GM21367 (cell line): Measurements from ENCODE around the gene SLC24A1.
"Not testable (repeated sequence)": the region's sequence is repeated elsewhere in the genome, so short reads cannot be mapped to it uniquely, and the experiment has no call there.

Source experiments
- ATAC-seq: cut with Tn5 transposase; IDR thresholded peaks from one replicate; pipeline ENCODE4 v1.9.1; 2021; ENCODE audit not compliant: unreplicated experiment

Gene SLC24A1

DNA sequence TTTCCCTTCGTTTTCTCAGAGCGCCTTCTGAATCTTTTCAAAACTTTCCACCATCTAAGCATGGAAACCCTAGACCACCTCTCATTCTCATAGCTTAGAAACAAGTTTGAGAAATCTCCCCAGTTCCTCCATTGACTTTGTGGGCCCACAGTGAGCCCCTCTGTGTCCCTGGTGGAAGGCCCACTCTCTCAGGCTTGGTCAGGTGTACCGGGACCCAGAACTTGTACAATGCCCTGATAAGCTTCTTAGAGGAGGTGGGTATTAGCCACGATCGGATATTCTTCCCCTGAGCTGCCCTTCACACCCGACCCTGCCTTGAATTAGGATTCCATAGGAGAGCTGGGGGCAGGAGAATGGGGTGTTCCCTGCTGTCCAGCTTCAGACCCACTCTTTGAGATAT lies at the start of gene SLC24A1:
Gene SLC24A1 (plus strand): TSS at position 301 of the 400 bp plus-strand sequence. CDS start 2,143 bp downstream, outside the sequence.
- no peak for ATAC-seq

DNA sequence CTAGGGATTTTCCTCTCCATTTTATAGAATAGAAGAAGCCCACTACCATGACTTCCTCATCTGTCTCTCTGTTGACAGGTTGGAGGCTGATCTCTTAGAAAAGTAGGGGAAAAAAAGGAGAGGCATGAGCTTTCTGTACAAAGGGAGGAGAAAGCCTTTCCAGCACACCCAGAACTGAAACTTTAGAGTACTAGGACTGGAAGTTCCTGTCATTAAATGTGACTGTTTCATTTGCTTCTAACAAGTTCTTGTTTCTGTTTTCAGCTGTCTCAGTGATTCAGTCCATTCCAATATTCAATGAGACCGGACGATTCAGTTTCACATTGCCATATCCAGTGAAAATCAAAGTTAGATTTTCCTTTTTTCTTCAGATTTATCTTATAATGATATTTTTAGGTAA lies 49.8 kb upstream of the SLC24A1 start:
- ATAC-seq, result no peak

DNA sequence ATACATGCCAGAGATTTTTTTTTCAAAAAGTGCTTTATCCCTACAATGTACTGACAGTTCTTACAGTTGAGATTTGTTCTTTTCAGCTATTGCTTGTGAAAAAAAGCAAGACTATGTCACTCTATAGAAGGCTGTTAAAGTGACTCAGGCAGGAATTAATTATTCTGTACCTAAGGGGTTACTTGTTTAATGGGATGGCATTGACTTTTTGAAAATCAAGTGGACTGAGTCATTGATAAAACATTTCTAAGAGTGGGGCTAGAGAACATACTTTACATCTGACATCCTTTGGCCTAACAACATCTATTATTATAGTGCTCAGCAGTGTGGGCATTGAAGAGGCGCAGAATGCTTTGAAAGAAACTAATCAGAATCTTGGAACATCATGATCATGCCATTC lies 45.1 kb upstream of the SLC24A1 start:
- ATAC-seq, result no peak

DNA sequence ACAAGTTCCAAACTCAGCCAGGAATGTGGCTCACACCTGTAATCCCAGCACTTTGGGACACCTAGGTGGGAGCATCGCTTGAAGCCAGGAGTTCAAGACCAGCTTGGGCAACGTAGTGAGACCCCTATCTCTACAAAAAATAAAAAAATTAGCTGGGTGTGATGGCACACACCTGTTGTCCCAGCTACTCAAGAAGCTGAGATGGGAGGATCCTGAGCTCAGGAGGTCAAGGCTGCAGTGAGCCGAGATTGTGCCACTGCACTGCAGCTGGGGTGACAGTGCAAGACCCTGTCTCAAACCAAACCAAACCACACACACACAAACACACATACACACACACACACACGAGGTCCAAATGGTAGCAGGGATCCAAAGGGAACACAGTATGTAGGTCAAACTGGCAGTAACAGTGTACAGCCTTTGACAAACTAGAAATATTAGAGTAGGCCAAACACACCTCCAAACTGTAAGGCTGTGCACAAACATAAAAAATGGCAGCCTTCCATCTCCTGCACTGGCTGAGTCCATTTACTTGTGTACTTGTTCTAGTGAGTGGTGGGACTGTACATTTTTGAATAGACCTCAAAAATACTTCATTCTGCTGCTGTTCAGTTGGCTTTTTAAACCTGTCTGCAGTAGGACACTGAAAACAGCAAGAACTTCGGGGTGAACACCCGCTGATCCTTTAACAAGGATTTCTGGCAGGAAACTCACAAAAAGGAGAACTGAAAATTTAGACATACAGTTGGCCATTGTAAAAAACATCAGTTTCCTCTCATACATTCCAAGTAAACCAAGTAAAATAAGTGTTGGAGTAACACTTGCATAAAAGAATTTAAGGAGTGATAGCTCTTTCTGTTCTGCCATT lies 44.4 kb upstream of the SLC24A1 start:
- ATAC-seq, result no peak

DNA sequence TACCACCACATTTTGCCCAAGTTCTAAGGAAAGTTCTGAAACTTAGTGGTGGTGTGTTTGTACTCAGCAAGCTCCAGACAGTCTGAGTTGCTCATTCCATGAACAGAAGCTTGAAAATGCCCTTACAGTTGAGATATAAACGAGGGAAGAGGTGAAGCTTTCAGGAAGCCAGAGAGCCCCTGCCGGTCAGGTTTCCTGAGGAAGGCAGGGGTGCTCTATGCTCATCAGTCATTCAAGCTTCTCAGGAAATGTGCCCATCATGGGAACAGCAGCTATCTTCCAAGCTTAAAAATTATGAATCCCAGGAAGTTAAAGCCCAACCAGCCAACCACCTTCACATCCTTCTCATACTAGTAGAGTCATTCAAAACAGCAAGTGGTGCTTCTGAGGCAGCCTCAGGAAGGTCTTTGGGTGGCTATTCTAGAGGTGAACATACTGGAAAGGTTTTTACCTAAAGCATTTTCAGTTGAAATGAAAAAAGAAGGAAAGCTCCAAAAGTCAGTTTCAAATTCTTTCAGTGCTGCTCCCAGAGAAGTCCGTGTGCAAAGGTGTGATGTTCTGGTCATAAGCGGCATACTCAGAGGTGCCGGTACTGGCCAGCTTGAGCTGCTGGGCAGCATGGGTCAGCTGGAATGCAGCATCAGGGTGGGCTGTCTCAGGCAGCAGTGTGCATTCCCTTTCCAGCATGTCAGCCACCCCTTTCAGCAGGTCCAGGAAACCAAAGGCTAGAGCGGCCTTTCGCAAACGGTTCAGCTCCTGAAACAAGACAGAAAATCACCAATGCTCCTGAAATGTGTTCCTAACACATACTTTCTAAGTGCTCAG lies 42.6 kb upstream of the SLC24A1 start:
- no peak for ATAC-seq

DNA sequence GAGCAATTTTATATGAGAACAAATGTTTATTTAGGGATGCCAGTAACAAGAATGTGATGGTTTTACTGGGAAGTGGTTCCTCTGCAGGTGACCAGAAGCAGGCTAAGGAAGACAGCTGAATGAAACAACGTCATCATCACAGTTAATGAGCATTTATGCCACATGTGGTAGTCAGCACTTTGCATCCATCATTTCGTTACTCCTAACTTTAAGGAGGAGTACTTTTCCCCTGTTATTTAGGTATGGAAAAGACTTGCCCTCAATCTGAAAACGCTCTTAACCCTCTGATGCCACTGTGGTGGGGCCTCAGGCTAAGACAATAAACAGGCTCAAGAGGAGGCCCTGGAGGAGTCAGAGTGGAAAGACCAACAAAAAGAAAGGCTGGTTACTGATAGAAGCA lies 42.0 kb upstream of the SLC24A1 start:
- no peak for ATAC-seq

DNA sequence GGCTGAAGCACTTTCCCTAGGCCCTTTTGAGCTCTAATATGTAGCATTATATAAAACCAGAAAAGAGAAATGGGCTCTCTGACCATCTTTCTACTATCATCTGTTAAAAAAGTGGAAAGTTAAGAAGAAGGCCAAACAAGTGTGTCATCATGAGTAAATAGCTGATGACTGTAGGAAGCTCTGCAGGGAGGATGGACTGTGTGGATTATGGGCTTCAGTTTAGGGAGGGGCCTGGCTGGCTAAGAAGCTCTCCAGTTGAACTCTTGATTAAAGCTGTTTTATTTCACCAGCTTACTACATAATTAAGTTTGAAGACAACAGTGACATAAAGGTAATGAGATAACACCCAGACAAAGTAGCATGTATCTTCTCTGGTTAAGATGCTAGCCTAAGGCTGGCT lies 41.5 kb upstream of the SLC24A1 start:
- ATAC-seq, result no peak

DNA sequence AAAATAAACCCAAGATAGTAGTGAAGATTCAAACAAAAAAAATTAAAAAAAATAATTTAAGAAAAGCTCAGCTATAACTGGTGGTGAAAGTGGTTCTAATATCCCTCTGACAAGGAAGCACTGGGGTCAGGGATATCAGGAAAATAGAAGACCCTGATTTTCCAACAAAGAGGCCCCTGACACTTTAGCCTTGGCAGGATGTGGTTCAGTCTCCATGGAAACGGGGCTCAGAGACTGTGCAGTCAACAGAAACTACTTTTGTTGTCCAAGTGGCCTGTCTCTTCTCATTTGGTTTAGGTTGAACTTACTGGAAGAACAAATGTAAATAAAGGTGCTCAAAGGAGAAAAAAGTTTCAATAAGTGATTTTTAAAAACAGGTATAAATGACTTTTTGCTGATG lies 38.0 kb upstream of the SLC24A1 start:
- no peak for ATAC-seq

DNA sequence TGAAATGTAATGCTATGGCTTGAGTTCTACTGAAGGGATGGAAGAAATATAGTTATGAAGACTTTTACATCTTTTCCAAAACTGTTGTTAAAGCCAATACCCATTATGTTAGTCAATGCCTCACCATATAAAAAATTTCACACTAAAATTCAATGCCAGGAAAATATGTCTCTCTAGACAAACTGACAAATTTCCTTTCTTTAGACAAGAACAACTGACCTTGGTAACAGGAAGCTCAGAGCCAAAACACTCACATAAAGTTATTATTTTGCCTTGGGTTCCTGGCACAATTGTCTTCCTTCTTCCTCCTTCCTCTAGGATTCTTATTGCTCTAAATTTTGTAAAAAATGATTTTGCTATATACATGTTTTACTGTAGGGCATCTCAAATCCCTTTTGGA lies 37.5 kb upstream of the SLC24A1 start:
- ATAC-seq, result no peak

DNA sequence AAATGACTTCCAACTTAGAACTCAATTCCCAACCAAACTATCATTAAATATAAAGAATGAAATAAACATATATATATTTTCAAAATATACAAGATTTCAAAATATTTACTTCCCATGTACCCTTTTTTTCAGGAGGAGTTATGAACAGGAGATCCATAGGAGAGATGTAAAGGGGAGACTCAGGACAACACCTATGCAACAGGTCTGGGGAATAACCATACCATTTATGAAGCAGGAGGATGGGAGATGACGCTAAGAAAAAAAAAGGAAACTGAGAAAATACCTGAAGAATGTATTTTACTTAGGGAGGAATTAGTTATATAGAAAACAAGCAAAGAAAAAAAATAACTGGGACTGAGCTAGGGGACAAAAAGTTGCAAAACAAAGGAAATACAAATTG lies 34.6 kb upstream of the SLC24A1 start:
- no peak for ATAC-seq

DNA sequence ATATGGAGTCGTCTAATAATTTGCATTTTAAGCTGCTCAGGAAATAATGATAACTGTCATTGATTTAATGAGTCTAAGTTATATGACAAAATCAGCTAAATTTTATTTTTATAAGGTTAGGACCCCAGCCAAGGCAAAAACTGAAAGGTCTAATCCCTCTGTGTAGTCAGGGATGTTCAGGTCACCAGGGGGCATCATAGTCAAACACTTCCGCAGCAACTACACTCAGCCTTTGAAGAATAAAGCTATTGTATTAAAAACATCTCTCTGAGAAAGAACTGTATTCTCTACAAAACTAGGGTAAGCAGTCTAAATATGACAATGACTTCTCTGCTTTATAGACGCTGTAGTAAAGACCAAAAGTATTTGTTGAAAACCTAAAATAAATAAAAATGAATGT lies 25.8 kb upstream of the SLC24A1 start:
- ATAC-seq, result no peak

DNA sequence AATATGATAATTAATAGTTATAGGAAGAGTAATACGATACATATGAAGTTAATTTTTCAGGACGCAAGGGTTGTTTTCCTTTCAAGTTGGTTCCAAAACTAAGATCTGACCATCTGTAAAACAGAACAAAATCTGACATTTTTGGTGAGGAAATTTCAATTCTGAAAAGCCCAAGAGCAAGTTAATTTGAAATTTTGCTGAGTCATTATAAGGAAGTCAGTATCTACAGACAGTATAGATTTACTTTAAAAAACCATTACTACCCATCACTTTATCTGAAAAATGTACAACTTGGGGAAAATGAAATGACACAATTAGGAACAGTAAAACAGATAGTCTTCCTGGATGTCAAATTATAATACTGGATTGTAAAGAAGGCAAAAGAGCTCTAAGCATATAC lies 23.3 kb upstream of the SLC24A1 start:
- no peak for ATAC-seq

DNA sequence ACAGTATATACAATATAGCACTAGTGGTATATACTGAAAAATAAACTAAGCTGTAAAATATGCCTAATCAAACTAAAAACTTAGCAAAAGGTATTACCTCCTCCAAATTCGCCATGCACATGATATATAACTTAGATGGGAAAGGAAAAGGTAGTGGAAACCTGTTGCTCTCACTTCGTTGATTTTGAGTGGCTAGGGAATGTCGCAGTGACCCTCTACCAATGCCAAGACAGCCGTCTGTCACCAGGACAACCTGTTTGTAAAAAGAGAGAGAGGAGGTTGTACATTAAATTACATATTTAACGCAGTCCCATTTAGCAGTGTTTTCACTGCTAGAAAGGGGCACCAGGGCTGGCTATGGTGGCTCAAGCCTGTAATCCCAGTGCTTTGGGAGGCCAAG lies 22.1 kb upstream of the SLC24A1 start:
- ATAC-seq, result no peak

DNA sequence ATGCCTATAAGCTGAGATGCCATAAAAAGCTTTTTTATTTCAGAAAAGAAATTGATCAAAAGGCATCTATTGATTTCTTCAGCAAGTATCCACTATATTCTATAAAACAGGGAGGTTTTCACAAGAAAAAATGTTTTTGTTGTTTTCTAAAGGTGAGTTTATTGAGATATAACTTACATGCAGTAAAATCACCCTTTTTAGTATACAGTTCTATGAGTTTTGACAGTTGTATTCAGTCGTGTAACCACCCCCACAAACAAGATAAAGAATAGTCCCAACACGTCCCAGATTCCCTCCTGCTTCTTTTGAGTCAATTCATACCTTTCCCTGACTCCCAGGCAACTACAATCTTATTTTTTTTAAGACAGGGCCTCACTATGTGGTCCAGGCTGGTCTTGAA lies 18.6 kb upstream of the SLC24A1 start:
- no peak for ATAC-seq

DNA sequence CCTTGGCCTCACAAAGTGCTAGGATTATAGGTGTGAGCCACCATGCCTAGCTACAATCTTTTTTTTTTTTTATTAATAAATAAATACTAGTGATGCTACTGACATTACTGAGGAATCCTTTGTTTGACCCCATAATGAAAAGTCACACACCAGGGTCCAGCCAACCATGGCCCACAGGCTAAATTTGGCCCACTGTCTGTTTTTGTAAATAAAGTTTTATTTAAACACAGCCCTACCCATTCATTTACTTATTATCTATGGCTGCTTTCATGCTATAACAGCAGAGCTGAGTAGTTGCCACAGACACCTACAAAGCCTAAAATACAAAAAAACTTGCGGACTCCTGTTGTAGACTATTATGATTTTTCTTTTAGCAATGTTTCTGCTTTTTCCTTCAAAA lies 18.2 kb upstream of the SLC24A1 start:
- no peak for ATAC-seq

DNA sequence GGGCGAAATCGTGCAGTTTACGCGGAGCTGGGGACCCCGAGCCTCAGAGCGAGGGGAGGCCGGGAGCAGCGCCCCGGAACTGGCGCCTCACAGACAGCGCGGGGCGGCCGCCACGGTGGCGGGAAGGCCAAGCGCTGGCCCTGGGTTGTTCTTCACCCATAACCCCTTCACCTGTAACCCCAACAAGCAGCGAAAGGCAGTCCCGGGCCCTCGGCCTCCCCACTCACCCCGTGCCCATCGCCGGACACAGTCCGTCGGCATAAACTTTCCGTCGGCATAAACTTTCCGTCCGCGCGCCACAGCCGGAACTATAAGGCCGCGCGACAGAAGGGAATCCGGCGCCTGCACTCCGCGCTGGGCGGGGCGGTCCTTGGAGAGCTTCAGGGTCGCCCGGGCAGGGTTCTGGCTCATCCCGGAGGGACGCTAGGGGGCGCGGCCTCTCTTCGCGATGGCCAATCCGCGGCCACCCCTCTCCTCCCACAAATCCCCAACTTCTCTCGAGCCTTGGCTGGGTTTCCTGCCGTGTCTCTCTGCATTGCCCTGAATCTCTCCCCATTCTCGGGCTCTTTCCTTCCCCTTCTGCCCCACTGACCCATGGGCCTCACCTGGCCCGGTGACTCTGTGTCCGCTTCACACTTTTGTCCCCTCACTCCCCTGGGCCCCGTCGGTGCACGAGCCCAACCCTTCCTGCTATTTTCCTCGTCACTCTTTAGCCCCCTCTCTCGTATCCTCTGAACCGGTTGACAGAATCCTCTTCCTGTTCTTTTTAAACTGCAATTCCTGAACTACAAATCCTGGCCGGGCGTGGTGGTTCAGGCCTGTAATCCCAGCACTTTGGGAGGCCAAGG lies 10.6 kb upstream of the SLC24A1 start, which contains the start of gene INTS14:
Gene INTS14 (minus strand): TSS at position 261 of the 848 bp plus-strand sequence. CDS start 3,751 bp downstream, outside the sequence.
- ATAC-seq, result peak; percentile 92

DNA sequence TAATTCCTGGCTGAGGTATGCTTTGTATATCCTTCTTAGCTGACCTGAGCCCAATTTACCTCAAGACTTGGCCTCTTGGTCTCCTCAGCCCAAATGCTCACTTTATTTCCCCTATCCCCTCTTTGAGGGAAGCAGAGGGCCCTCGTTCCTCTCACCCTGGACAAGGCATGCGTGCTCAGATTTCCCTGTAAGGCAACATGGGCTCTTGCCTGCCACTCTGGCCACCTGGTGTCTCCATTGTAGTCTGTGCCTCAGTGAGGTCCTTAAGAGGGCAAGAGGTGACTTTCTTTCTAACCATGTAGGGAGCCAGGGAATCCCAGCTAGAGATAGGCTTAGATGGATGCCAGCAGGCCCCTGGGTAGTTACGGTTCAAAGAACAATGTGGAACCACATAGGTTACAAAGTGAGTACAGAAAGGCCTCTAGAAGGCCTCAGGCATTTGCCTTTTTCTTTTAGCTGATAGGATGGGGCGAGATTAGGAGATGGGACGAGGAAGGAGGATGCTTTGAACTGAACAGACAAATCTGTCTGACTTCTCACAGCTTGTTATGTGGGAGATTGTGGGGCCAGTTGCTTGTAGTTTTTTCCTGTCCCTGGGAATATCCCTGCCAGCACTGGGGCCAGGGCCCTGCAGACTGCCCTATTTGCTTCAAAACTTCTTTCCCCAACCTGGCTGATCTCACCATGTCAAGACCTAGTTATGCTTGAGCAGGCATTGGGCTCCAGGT lies 9.7 kb upstream of the SLC24A1 start:
- no peak for ATAC-seq

DNA sequence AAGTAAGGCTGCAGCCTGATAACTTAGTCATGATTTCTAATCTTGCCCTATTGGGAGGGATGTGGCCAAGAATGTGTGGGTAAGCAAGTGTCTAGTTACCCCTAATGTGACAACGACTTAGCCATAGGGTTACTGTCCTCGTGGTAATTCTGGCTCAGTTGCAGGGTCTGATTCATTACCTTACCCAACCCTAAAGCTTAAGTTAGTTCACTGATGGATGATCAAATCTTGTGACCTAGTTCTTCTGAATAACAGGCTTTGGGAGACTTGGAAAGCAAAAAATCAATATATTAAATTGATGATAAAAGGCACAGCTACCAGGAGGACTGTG lies 9.2 kb upstream of the SLC24A1 start:
- no peak for ATAC-seq

DNA sequence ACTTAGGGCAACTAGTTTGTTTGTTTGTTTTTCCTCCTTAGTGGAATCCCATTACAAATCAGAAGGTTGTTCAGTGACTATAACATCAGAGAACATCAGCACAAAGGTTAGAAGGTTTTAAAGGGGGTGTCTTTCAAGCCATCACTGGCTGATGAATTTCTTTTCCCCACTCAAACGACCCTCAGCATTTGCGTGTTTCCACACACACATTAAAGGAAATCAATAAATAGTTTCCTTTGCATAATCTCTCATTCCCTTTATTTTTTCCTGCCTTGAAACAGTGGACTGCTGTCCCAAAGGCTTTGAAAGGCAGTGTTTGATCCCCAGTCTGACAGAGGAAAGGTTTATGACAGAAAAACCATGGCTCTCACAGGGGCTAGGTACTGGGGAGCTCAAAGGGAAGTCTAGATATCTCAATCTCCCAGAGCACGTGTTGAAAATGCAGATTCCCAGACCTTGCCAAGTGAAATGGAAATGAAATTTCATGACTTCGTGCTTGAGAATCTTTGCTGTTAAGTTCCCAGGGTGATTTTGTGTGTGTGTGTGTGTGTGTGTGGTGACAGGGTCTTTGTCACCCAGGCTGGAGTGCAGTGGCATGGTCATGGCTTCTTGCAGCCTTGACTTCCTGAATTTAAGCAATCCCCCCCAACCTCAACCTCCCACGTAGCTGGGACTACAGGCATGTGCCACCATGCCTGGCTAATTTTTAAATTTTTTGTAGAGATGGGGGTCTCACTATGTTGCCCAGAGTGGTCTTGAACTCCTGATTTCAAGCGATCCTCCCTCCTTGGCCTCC lies 8.6 kb upstream of the SLC24A1 start:
- no peak for ATAC-seq

DNA sequence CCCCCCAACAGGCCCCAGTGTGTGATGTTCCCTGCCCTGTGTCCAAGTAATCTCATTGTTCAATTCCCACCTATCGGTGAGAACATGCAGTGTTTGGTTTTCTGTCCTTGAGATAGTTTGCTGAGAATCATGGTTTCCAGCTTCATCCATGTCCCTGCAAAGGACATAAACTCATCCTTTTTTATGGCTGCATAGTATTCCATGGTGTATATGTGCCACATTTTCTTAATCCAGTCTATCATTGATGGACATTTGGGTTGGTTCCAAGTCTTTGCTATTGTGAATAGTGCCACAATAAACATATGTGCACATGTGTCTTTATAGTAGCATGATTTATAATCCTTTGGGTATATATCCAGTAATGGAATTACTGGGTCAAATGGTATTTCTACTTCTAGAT lies 5.9 kb upstream of the SLC24A1 start:
- ATAC-seq, result not testable (repeated sequence)
